GM12878 (cell line): ENCODE measurements around the gene DCAF12. TPM values are rescaled to one million over a fixed set of nuclear protein-coding genes. Genes with fewer than 3 reads are reported as not detected.

ENCODE experiments used
- ATAC-seq: fragments of 200-7000 bp; cut with Tn5 transposase; 3 replicates; pipeline ENCODE4 v1.9.1; 2020; ENCODE audit warnings: mild to moderate bottlenecking, moderate library complexity
- BruUV-seq: library from RNA; stranded (reverse); fragments of 400-500 nt; replicated peaks from 2 replicates; lab custom pipeline; 2021; lab: Mats Ljungman, UMichigan
- CTCF ChIA-PET: fragments of 300-600 bp; sonication (Branson Sonifier 250); formaldehyde crosslinking; extraction: SDS; loops from one replicate; lab custom pipeline; 2021; ENCODE audit warnings: inconsistent platforms; lab: Yijun Ruan, JAX
- POLR2A ChIA-PET: fragments of 350-600 bp; formaldehyde crosslinking; extraction: SDS; loops from one replicate; lab custom pipeline; 2021; ENCODE audit warnings: inconsistent platforms; lab: Charles Lee
- RAD21 ChIA-PET: fragments of 300-600 bp; sonication (Branson Sonifier 250); formaldehyde crosslinking; loops from one replicate; lab custom pipeline; 2023; ENCODE audit warnings: antibody characterized with exemption; ENCODE audit not compliant: unreplicated experiment; lab: Charles Lee
- SMC1A ChIA-PET: fragments of 300-600 bp; sonication (Branson Sonifier 250); formaldehyde crosslinking; loops from one replicate; lab custom pipeline; 2023; ENCODE audit not compliant: unreplicated experiment, uncharacterized antibody; lab: Charles Lee
- DNase-seq: peaks from one replicate; pipeline ENCODE4 v3.0.0-alpha.2; 2011; ENCODE audit warnings: low read depth, low spot score
- FAIRE-seq: peaks from 3 replicates; lab custom pipeline; 2011; peaks lifted over from hg19 to GRCh38; lab: Jason Lieb, UNC
- H2AFZ ChIP-seq: 2 replicates; pipeline ENCODE4 v1.6.0; 2011; ENCODE audit warnings: low read depth, low read length, control low read depth; ENCODE audit not compliant: control insufficient read depth
- H3K27ac ChIP-seq: 2 replicates; pipeline ENCODE4 v1.5.1; 2011; ENCODE audit warnings: control low read depth; ENCODE audit not compliant: control insufficient read depth, insufficient read depth
- H3K27me3 ChIP-seq, 2 experiments: replicated peaks in 1 of 2; 2 replicates each; pipeline versions ENCODE4 v1.6.0 to v1.6.1; 2011; ENCODE audit warnings: low read length in 1 of 2; ENCODE audit not compliant: control insufficient read depth in 2 of 2, insufficient read depth in 2 of 2
- H3K36me3 ChIP-seq, 2 experiments: 2 replicates each; pipeline ENCODE4 v1.5.1; 2011; ENCODE audit warnings: low read length in 1 of 2; ENCODE audit not compliant: control insufficient read depth in 2 of 2, insufficient read depth in 2 of 2
- H3K4me1 ChIP-seq: 2 replicates; pipeline ENCODE4 v1.6.1; 2011; ENCODE audit warnings: mild to moderate bottlenecking, low read length, moderate library complexity, mixed read lengths; ENCODE audit not compliant: control insufficient read depth, insufficient read depth
- H3K4me2 ChIP-seq: 2 replicates; pipeline ENCODE4 v1.6.0; 2011; ENCODE audit warnings: control low read depth; ENCODE audit not compliant: control insufficient read depth, insufficient read depth
- H3K4me3 ChIP-seq: fragments of 200-600 bp; sonication (generic); 2 replicates; pipeline ENCODE4 v1.5.1; 2016
- H3K79me2 ChIP-seq: 2 replicates; pipeline ENCODE4 v1.6.0; 2011; ENCODE audit warnings: low read length; ENCODE audit not compliant: control insufficient read depth, insufficient read depth
- H3K9ac ChIP-seq: 2 replicates; pipeline ENCODE4 v1.8.0; 2011; ENCODE audit warnings: low read length, control low read depth, mixed read lengths; ENCODE audit not compliant: control insufficient read depth, insufficient read depth
- H3K9me3 ChIP-seq: replicated peaks from 3 replicates; pipeline ENCODE4 v1.5.1; 2011; ENCODE audit warnings: mild to moderate bottlenecking, low read length; ENCODE audit not compliant: control insufficient read depth, insufficient read depth
- H4K20me1 ChIP-seq: 2 replicates; pipeline ENCODE4 v1.6.0; 2011; ENCODE audit not compliant: control insufficient read depth, insufficient read depth
- ASH2L ChIP-seq: fragments of 300-600, 200-600 bp; sonication (generic); IDR thresholded peaks from 2 replicates; pipeline ENCODE4 v1.6.1; 2017; ENCODE audit warnings: low read depth, mild to moderate bottlenecking, borderline replicate concordance
- BHLHE40 ChIP-seq, 2 experiments: fragments of 450-650 bp in 1 of 2; IDR thresholded peaks; 2 replicates each; pipeline ENCODE4 v1.6.1; 2011 to 2017; ENCODE audit warnings: low read depth in 2 of 2, borderline replicate concordance in 1 of 2, improper control_type of control experiment in 1 of 2, low read length in 1 of 2, mild to moderate bottlenecking in 1 of 2
- BMI1 ChIP-seq: fragments of 450-650 bp; IDR thresholded peaks from 2 replicates; pipeline ENCODE4 v1.6.1; 2016; ENCODE audit warnings: mild to moderate bottlenecking, moderate library complexity, borderline replicate concordance
- CHD1 ChIP-seq: IDR thresholded peaks from 2 replicates; pipeline ENCODE4 v1.6.1; 2012; ENCODE audit warnings: low read depth, low read length, improper control_type of control experiment
- LARP7 ChIP-seq: fragments of 450-650 bp; IDR thresholded peaks from 2 replicates; pipeline ENCODE4 v1.6.1; 2017; ENCODE audit warnings: mild to moderate bottlenecking
- MAX ChIP-seq: IDR thresholded peaks from 2 replicates; pipeline ENCODE4 v1.6.1; 2012; ENCODE audit warnings: low read depth, low read length, improper control_type of control experiment
- MEF2A ChIP-seq: IDR thresholded peaks from 2 replicates; pipeline ENCODE4 v1.6.1; 2011; ENCODE audit warnings: low read depth, mild to moderate bottlenecking, low read length, moderate library complexity; ENCODE audit not compliant: insufficient read depth
- PKNOX1 ChIP-seq: fragments of 450-650 bp; IDR thresholded peaks from 2 replicates; pipeline ENCODE4 v1.6.1; 2016; ENCODE audit warnings: mild to moderate bottlenecking
- PRDM15 ChIP-seq: fragments of 450-650 bp; formaldehyde crosslinking; IDR thresholded peaks from 2 replicates; pipeline ENCODE4 v1.4.0; 2020; ENCODE audit warnings: mild to moderate bottlenecking, moderate library complexity
- SRF ChIP-seq, 2 experiments: IDR thresholded peaks; 2 replicates each; pipeline ENCODE4 v1.6.1; 2011; ENCODE audit warnings: low read depth in 2 of 2, low read length in 2 of 2, mild to moderate bottlenecking in 1 of 2, moderate library complexity in 1 of 2
- ZBTB40 ChIP-seq: fragments of 450-650 bp; IDR thresholded peaks from 2 replicates; pipeline ENCODE4 v1.6.1; 2016; ENCODE audit warnings: mild to moderate bottlenecking, moderate library complexity, borderline replicate concordance
- WGBS: methylation state at CpG from one replicate; pipeline ENCODE4 v1.1.6; 2016; ENCODE audit warnings: low lambda C conversion rate; ENCODE audit not compliant: insufficient replicate concordance, insufficient coverage; ENCODE audit errors: missing lambda C conversion rate; 5-methylcytosine and 5-hydroxymethylcytosine counted together
- in situ Hi-C: fragments of 300-500 bp; cut with MboI; formaldehyde crosslinking; loops from 9 replicates; pipeline ENCODE4 v1.14.3; 2018; ENCODE audit warnings: mixed read lengths
- intact Hi-C: fragments of 100-400 bp; cut with micrococcal nuclease; formaldehyde crosslinking; loops from one replicate; pipeline ENCODE4 v1.14.2; 2022; ENCODE audit not compliant: unreplicated experiment
- polyA plus RNA-seq, 11 experiments: library from polyadenylated mRNA; depleted of rRNA in 4 of 11; unstranded in 6 of 11; stranded (reverse) in 5 of 11; fragments of >200 nt; fragmentation: Nextera tagmentation in 4 of 11; fragmentation: Illumina TruSeq in 1 of 11; extraction: Ambion mirVana in 4 of 11; extraction: Trizol in 1 of 11; gene quantifications; 1 replicate in 1 of 11; 2 replicates in 10 of 11; pipeline versions ENCODE4 v1.2.1 to v1.2.3, GENCODE V29; 2011 to 2016; ENCODE audit warnings: inconsistent platforms in 2 of 11, missing spikeins in 2 of 11, low read depth in 1 of 11
- total RNA-seq, 4 experiments: library from RNA; depleted of rRNA in 3 of 4; stranded (reverse); fragments of >200 nt in 3 of 4; fragmentation: Illumina TruSeq in 1 of 4; extraction: Trizol in 1 of 4; gene quantifications; 2 replicates each; pipeline versions ENCODE4 v1.2.1 to v1.2.3, GENCODE V29; 2013 to 2021

DCAF12 gene
- total and polyA plus RNA-seq, 10 of the 15 experiments (the other 5 are each of a cell fraction or from before 2014, with no cell fraction given), result 11.7 to 57.6 (median 34.6) TPM

- 52% methylated on average over 3 of the region's 3 CpGs for WGBS
- SMC1A ChIA-PET, result no interaction called here
- TF ChIP-seq SRF (IDR thresholded peaks at IDR 0.05; ENCODE audit: low read depth in 2 of 2, low read length in 2 of 2) (no peak), BHLHE40 (IDR thresholded peaks at IDR 0.05; ENCODE audit: borderline replicate concordance in 1 of 2, low read depth in 2 of 2, low read length in 1 of 2) (no peak), ZBTB40 (no peak), PRDM15 (CRISPR knock-in tag) (no peak), MEF2A (no peak), ASH2L (no peak), PKNOX1 (no peak), LARP7 (no peak), CHD1 (no peak), BMI1 (no peak), MAX (no peak)
Observed at GRCh38 chr9:34059954-34060353, 66.5 kb downstream of the DCAF12 start.

More at GRCh38 chr9:34059954-34060353, 66.5 kb downstream of the DCAF12 start:
- ATAC-seq (no peak), FAIRE-seq (no peak), DNase-seq (no peak)
- no TSS peak for BruUV-seq
- POLR2A ChIA-PET, result no interaction called here
- Histone ChIP-seq H3K4me2 (no peak overlapping the region), H3K79me2 (no peaks in the 10 kb centered on the region), H3K4me1 (no peaks in the 10 kb centered on the region), H3K9me3 (no peaks in the 10 kb centered on the region), H3K9ac (no peak overlapping the region), H4K20me1 (no peaks in the 10 kb centered on the region), H3K36me3 (no peaks in the 10 kb centered on the region), H3K27ac (no peak overlapping the region), H3K4me3 (no peak overlapping the region), H2AFZ (no peak overlapping the region), H3K27me3 (no peaks in the 10 kb centered on the region)
- RAD21 ChIA-PET, result no interaction called here
- CTCF ChIA-PET, result interaction anchor here (0.5 kb wide), 1 partner anchor 18 kb away, joined by 3 read pairs; no protein-coding TSS in a partner anchor
- intact Hi-C loops, result no loop called here
- in situ Hi-C loops, result no loop called here
